H9 (cell line): ENCODE measurements around the gene MAST4. TPM values are rescaled to one million over a fixed set of nuclear protein-coding genes. Genes with fewer than 3 reads are reported as not detected.

ENCODE experiments used
- DNase-seq: peaks from one replicate; pipeline ENCODE4 v3.0.0-alpha.2; 2017
- H2AFZ ChIP-seq: one replicate; pipeline ENCODE4 v1.6.1; 2013; ENCODE audit warnings: mild to moderate bottlenecking, low read length, control low read depth, moderate library complexity
- H2AK5ac ChIP-seq: 2 replicates; pipeline ENCODE4 v1.6.1; 2013; ENCODE audit warnings: low read length, control low read depth, mixed read lengths; ENCODE audit not compliant: insufficient read length
- H2BK120ac ChIP-seq: one replicate; pipeline ENCODE4 v1.6.1; 2013; ENCODE audit warnings: low read depth, mild to moderate bottlenecking, low read length, control low read depth, inconsistent platforms; ENCODE audit not compliant: poor library complexity, severe bottlenecking
- H2BK12ac ChIP-seq: 2 replicates; pipeline ENCODE4 v1.6.1; 2013; ENCODE audit warnings: low read length, control low read depth, mixed read lengths, low read depth; ENCODE audit not compliant: insufficient read length
- H2BK15ac ChIP-seq: 2 replicates; pipeline ENCODE4 v1.6.1; 2013; ENCODE audit warnings: low read depth, low read length, control low read depth
- H2BK20ac ChIP-seq: one replicate; pipeline ENCODE4 v1.6.1; 2013; ENCODE audit warnings: low read depth, mild to moderate bottlenecking, low read length, control low read depth, inconsistent platforms; ENCODE audit not compliant: poor library complexity, severe bottlenecking
- H2BK5ac ChIP-seq: 2 replicates; pipeline ENCODE4 v1.6.1; 2013; ENCODE audit warnings: low read length, control low read depth, mixed read lengths; ENCODE audit not compliant: insufficient read length
- H3K14ac ChIP-seq: 2 replicates; pipeline ENCODE4 v1.6.1; 2013; ENCODE audit warnings: low read length, control low read depth; ENCODE audit not compliant: insufficient read depth
- H3K18ac ChIP-seq: 2 replicates; pipeline ENCODE4 v1.6.1; 2013; ENCODE audit warnings: low read depth, mild to moderate bottlenecking, mixed read lengths, low read length, control low read depth; ENCODE audit not compliant: insufficient read length
- H3K23ac ChIP-seq: 2 replicates; pipeline ENCODE4 v1.6.1; 2013; ENCODE audit warnings: low read length, control low read depth, mixed read lengths, low read depth; ENCODE audit not compliant: insufficient read length
- H3K23me2 ChIP-seq: 2 replicates; pipeline ENCODE4 v1.6.1; 2013; ENCODE audit warnings: low read depth, mild to moderate bottlenecking, mixed read lengths, low read length, control low read depth; ENCODE audit not compliant: insufficient read length, poor library complexity, severe bottlenecking
- H3K27ac ChIP-seq: 2 replicates; pipeline ENCODE4 v1.5.1; 2013; ENCODE audit warnings: low read length, control low read depth, mixed read lengths, low read depth; ENCODE audit not compliant: insufficient read length
- H3K27me3 ChIP-seq: 2 replicates; pipeline ENCODE4 v1.6.1; 2013; ENCODE audit warnings: low read length, control low read depth, inconsistent platforms; ENCODE audit not compliant: insufficient read depth
- H3K4ac ChIP-seq: 2 replicates; pipeline ENCODE4 v1.6.1; 2013; ENCODE audit warnings: low read depth, mild to moderate bottlenecking, control low read depth, inconsistent platforms, low read length, moderate library complexity
- H3K4me1 ChIP-seq: 2 replicates; pipeline ENCODE4 v1.6.1; 2013; ENCODE audit warnings: low read length, control low read depth, inconsistent platforms; ENCODE audit not compliant: insufficient read depth
- H3K4me2 ChIP-seq: 2 replicates; pipeline ENCODE4 v1.6.1; 2013; ENCODE audit warnings: low read length, control low read depth, mixed read lengths; ENCODE audit not compliant: insufficient read length, insufficient read depth
- H3K56ac ChIP-seq: 2 replicates; pipeline ENCODE4 v1.6.1; 2013; ENCODE audit warnings: low read depth, mild to moderate bottlenecking, mixed read lengths, low read length, control low read depth; ENCODE audit not compliant: insufficient read length
- H3K79me1 ChIP-seq: 2 replicates; pipeline ENCODE4 v1.6.1; 2013; ENCODE audit warnings: low read depth, mild to moderate bottlenecking, moderate library complexity, low read length, control low read depth, inconsistent platforms; ENCODE audit not compliant: insufficient read depth, poor library complexity, severe bottlenecking
- H3K79me2 ChIP-seq: 2 replicates; pipeline ENCODE4 v1.6.1; 2013; ENCODE audit warnings: low read length, control low read depth, inconsistent platforms; ENCODE audit not compliant: insufficient read depth
- H3K9ac ChIP-seq: 2 replicates; pipeline ENCODE4 v1.6.1; 2013; ENCODE audit warnings: low read length, control low read depth, mixed read lengths; ENCODE audit not compliant: insufficient read length; ENCODE audit errors: extremely low read depth
- H3K9me3 ChIP-seq: one replicate; pipeline ENCODE4 v1.6.1; 2013; ENCODE audit warnings: low read depth, low read length, inconsistent platforms; ENCODE audit not compliant: control insufficient read depth
- H3T11ph ChIP-seq: one replicate; pipeline ENCODE4 v1.6.1; 2013; ENCODE audit warnings: mild to moderate bottlenecking, low read length, control low read depth, inconsistent platforms
- H4K20me1 ChIP-seq: one replicate; pipeline ENCODE4 v1.6.1; 2013; ENCODE audit not compliant: control insufficient read depth, insufficient read length, insufficient read depth
- H4K5ac ChIP-seq: 2 replicates; pipeline ENCODE4 v1.6.1; 2013; ENCODE audit warnings: low read depth, mild to moderate bottlenecking, mixed read lengths, low read length, control low read depth; ENCODE audit not compliant: insufficient read length
- H4K8ac ChIP-seq: replicated peaks from 2 replicates; pipeline ENCODE4 v1.6.1; 2013; ENCODE audit warnings: low read length, control low read depth, mixed read lengths, low read depth; ENCODE audit not compliant: insufficient read length
- H4K91ac ChIP-seq: 2 replicates; pipeline ENCODE4 v1.6.1; 2013; ENCODE audit warnings: low read depth, mild to moderate bottlenecking, moderate library complexity, mixed read lengths, low read length, control low read depth; ENCODE audit not compliant: insufficient read length
- H3K27ac Mint-ChIP-seq, 3 experiments: 2 replicates in 2 of 3; 3 replicates in 1 of 3; pipeline ENCODE4 v1.8.0; 2020 to 2021; ENCODE audit warnings: mixed read lengths in 3 of 3, mild to moderate bottlenecking in 1 of 3, moderate library complexity in 1 of 3
- H3K27me3 Mint-ChIP-seq: 2 replicates; pipeline ENCODE4 v1.8.0; 2021; ENCODE audit warnings: low read depth, mild to moderate bottlenecking, moderate library complexity, mixed read lengths
- H3K36me3 Mint-ChIP-seq, 3 experiments: 2 replicates in 2 of 3; 3 replicates in 1 of 3; pipeline ENCODE4 v1.8.0; 2020 to 2021; ENCODE audit warnings: low read depth in 3 of 3, mixed read lengths in 3 of 3; ENCODE audit not compliant: insufficient read depth in 1 of 3
- H3K4me1 Mint-ChIP-seq, 2 experiments: 2 replicates each; pipeline ENCODE4 v1.8.0; 2020; ENCODE audit warnings: mixed read lengths in 2 of 2
- H3K4me3 Mint-ChIP-seq, 2 experiments: 2 replicates in 1 of 2; 3 replicates in 1 of 2; pipeline ENCODE4 v1.8.0; 2020 to 2021; ENCODE audit warnings: mild to moderate bottlenecking in 2 of 2, mixed read lengths in 2 of 2, moderate library complexity in 1 of 2
- H3K9me3 Mint-ChIP-seq, 2 experiments: 2 replicates in 1 of 2; 3 replicates in 1 of 2; pipeline ENCODE4 v1.8.0; 2020; ENCODE audit warnings: mild to moderate bottlenecking in 2 of 2, mixed read lengths in 2 of 2, moderate library complexity in 1 of 2
- WGBS: extraction: QIAGEN DNeasy Blood & Tissue Kit; methylation state at CpG from one replicate; pipeline ENCODE4 v1.1.7; 2013; ENCODE audit warnings: missing lambda C conversion rate, low lambda C conversion rate, mixed read lengths; ENCODE audit not compliant: insufficient read length; ENCODE audit errors: extremely low coverage; 5-methylcytosine and 5-hydroxymethylcytosine counted together
- total RNA-seq: library from RNA; stranded (reverse); gene quantifications from 2 replicates; pipeline ENCODE4 v1.2.1, GENCODE V29; 2021
- TF ChIP-seq, protein P1 (sequence below): fragments of 200-600 bp; sonication (generic); conservative IDR thresholded peaks from 3 replicates; pipeline ENCODE4 v1.8.0; 2021; ENCODE audit warnings: antibody characterized with exemption, mild to moderate bottlenecking

The MAST4 gene
- total RNA-seq, 1 experiment from 2014 or later: 3.7 TPM

DNA sequence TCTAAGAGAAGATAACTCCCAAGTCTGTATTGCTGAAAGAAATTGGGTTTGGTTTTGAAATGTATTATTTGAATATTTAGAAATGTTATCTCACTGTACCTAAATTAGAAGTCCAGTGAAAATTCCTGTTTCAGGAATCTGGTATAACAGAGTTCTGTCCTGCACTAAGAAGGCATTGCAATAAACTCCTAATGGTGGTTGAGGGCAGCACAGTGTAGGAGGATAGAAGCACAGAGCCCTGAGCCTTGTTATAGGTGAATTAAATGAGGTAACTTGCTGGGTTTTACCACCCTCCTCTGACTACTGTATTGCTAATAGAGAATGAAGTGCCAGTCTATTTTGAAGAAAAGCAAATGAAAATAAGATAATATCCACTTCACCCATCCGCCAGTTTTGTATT lies 457.0 kb downstream of the MAST4 start:
- Histone ChIP-seq H3K56ac (no peak overlapping the region), H3K27me3 (no peaks in the 10 kb centered on the region), H3K27ac (no peak overlapping the region), H3K4me1 (no peaks in the 10 kb centered on the region; the same call in 1 of the 2 replicates), H3T11ph (no peak overlapping the region), H4K5ac (no peak overlapping the region), H2BK5ac (no peak overlapping the region), H2BK120ac (no peak overlapping the region), H3K79me2 (no peaks in the 10 kb centered on the region), H4K8ac (no peak overlapping the region), H4K91ac (no peak overlapping the region), H3K9ac (no peak overlapping the region), H2AFZ (no peak overlapping the region), H3K23me2 (no peaks in the 10 kb centered on the region), H2AK5ac (no peak overlapping the region), H3K23ac (no peak overlapping the region), H3K14ac (no peak overlapping the region), H2BK15ac (no peak overlapping the region), H3K9me3 (no peaks in the 10 kb centered on the region), H2BK20ac (no peak overlapping the region), H4K20me1 (no peaks in the 10 kb centered on the region), H3K4me2 (no peak overlapping the region), H3K4ac (no peak overlapping the region), H3K18ac (no peak overlapping the region), H2BK12ac (no peak overlapping the region), H3K79me1 (no peaks in the 10 kb centered on the region)
- WGBS: no CpG with 5 or more reads among the region's 1 CpG
- Mint-ChIP-seq H3K9me3 (no peaks in the 10 kb centered on the region), H3K27me3 (no peaks in the 10 kb centered on the region), H3K27ac (no peak overlapping the region), H3K36me3 (no peaks in the 10 kb centered on the region), H3K4me3 (no peak overlapping the region), H3K4me1 (0 out of 4 replicates have a peak, but pooled peaks cover 0 to 3% of the 10 kb centered on the region in 2 experiments)
- TF ChIP-seq, protein P1, sequence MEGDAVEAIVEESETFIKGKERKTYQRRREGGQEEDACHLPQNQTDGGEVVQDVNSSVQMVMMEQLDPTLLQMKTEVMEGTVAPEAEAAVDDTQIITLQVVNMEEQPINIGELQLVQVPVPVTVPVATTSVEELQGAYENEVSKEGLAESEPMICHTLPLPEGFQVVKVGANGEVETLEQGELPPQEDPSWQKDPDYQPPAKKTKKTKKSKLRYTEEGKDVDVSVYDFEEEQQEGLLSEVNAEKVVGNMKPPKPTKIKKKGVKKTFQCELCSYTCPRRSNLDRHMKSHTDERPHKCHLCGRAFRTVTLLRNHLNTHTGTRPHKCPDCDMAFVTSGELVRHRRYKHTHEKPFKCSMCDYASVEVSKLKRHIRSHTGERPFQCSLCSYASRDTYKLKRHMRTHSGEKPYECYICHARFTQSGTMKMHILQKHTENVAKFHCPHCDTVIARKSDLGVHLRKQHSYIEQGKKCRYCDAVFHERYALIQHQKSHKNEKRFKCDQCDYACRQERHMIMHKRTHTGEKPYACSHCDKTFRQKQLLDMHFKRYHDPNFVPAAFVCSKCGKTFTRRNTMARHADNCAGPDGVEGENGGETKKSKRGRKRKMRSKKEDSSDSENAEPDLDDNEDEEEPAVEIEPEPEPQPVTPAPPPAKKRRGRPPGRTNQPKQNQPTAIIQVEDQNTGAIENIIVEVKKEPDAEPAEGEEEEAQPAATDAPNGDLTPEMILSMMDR: no peak; the same call in 2 of the 3 replicates
- DNase-seq: no peak
